Measurements from ENCODE around the gene GATAD2B. TPM values are rescaled to one million over a fixed set of nuclear protein-coding genes. Genes with fewer than 3 reads are reported as not detected.

GATAD2B gene
- total and polyA plus RNA-seq, 2 donors (not counting 3 experiments of a cell fraction or from before 2014, with no cell fraction given): 8.5 to 46.3 TPM

DNA sequence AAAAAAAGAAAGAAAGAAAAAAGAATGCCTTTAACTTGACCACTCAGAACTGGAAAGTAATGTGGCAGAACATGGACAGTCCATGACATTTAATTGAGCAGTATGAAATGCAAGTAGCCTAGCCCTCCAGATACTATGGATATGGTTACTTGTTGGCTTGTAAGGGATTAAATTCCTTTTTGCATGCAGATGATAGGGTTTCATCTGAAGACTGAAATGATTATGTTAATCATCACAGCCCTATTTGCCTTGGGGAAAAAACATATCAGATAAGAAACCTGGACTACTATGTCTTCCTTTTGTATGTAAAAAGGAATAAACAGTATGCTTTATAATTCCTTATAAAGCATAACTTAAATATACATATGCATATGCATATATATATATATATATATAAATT is 66.0 kb downstream of the GATAD2B start:
- no peaks in the 10 kb centered on the region for H3K9me3 ChIP-seq (replicated peaks; ENCODE audit: control insufficient read depth, insufficient read depth, low read length)
- ChIA-PET POLR2A (no interaction called here), CTCF (no interaction called here)
- no peak for TF ChIP-seq POLR2A (IDR thresholded peaks at IDR 0.05; ENCODE audit: low read depth, low read length)
- TF ChIP-seq GATA2 (IDR thresholded peaks at IDR 0.05; ENCODE audit: insufficient read depth, insufficient read length, low read depth, low read length): no peak
- TF ChIP-seq EZH2 (IDR thresholded peaks at IDR 0.05; ENCODE audit: borderline replicate concordance, low read depth, low read length, severe bottlenecking): no peak
- no peak for TF ChIP-seq MYC (IDR thresholded peaks at IDR 0.05; ENCODE audit: low read depth, low read length)
- TF ChIP-seq JUN (IDR thresholded peaks at IDR 0.05; ENCODE audit: borderline replicate concordance, insufficient read depth, insufficient read length, low read depth): no peak
- TF ChIP-seq POLR2AphosphoS5 (IDR thresholded peaks at IDR 0.05; ENCODE audit: insufficient read depth, low read depth, low read length): no peak
- TF ChIP-seq FOS (IDR thresholded peaks at IDR 0.05; ENCODE audit: borderline replicate concordance, insufficient read depth, low read length): no peak
- TF ChIP-seq, protein P1, sequence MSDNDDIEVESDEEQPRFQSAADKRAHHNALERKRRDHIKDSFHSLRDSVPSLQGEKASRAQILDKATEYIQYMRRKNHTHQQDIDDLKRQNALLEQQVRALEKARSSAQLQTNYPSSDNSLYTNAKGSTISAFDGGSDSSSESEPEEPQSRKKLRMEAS (IDR thresholded peaks at IDR 0.05; ENCODE audit: insufficient read depth, insufficient read length): no peak
- TF ChIP-seq, protein P2, sequence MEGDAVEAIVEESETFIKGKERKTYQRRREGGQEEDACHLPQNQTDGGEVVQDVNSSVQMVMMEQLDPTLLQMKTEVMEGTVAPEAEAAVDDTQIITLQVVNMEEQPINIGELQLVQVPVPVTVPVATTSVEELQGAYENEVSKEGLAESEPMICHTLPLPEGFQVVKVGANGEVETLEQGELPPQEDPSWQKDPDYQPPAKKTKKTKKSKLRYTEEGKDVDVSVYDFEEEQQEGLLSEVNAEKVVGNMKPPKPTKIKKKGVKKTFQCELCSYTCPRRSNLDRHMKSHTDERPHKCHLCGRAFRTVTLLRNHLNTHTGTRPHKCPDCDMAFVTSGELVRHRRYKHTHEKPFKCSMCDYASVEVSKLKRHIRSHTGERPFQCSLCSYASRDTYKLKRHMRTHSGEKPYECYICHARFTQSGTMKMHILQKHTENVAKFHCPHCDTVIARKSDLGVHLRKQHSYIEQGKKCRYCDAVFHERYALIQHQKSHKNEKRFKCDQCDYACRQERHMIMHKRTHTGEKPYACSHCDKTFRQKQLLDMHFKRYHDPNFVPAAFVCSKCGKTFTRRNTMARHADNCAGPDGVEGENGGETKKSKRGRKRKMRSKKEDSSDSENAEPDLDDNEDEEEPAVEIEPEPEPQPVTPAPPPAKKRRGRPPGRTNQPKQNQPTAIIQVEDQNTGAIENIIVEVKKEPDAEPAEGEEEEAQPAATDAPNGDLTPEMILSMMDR (IDR thresholded peaks at IDR 0.05; ENCODE audit: extremely low read depth in 1 of 2, insufficient read depth in 1 of 2, low read depth in 1 of 2, low read length in 2 of 2): no peak
- H3K4me1 ChIP-seq (ENCODE audit: control insufficient read depth, extremely low read depth, insufficient read depth, low read length): no peaks in the 10 kb centered on the region
- peaks cover 18% of the 10 kb centered on the region for H3K79me2 ChIP-seq (ENCODE audit: control insufficient read depth, insufficient read depth, low read length)
- H3K4me2 ChIP-seq (ENCODE audit: insufficient read depth, low read length): no peak overlapping the region
- FAIRE-seq (no peak), DNase-seq (ENCODE audit: low read depth, low spot score) (no peak)
- no peak overlapping the region for H3K27ac ChIP-seq (ENCODE audit: insufficient read depth, low read depth, low read length)
- peaks cover 0 to 6% of the 10 kb centered on the region in 2 experiments for H3K36me3 ChIP-seq (ENCODE audit: control insufficient read depth in 2 of 2, extremely low read depth in 1 of 2, insufficient read depth in 2 of 2, low read length in 2 of 2)
- no peak overlapping the region for H3K9ac ChIP-seq (replicated peaks; ENCODE audit: extremely low read depth, insufficient read depth, low read length)
- BruUV-seq (replicated peaks): no TSS peak
- H3K9me1 ChIP-seq (replicated peaks; ENCODE audit: control insufficient read depth, extremely low read depth, insufficient read depth, low read length): no peaks in the 10 kb centered on the region
- dilution Hi-C loops (cut with MboI; ENCODE audit: extremely low pct_ligation_motif_present, low sequenced_read_pairs): no loop called here
- intact Hi-C loops (cut with micrococcal nuclease): no loop called here
- peaks cover 3% of the 10 kb centered on the region for H4K20me1 ChIP-seq (replicated peaks; ENCODE audit: control insufficient read depth, extremely low read depth, insufficient read depth, low read length)
- H2AFZ ChIP-seq (ENCODE audit: low read depth, low read length): no peak overlapping the region
- H3K4me3 ChIP-seq (replicated peaks in 1 of 3; ENCODE audit: insufficient read depth in 1 of 3, low read depth in 1 of 3, low read length in 3 of 3): no peak overlapping the region
- H3K27me3 ChIP-seq (ENCODE audit: control insufficient read depth in 2 of 2, insufficient read depth in 2 of 2, low read length in 2 of 2): no peaks in the 10 kb centered on the region

All from endothelial cell of umbilical vein (primary cell).